Fibroblast of skin of scalp (primary cell): ENCODE results near the gene PROKR1.

Source experiments
- DNase-seq: peaks from one replicate; pipeline ENCODE4 v3.0.0-alpha.2; 2013

The PROKR1 gene

DNA sequence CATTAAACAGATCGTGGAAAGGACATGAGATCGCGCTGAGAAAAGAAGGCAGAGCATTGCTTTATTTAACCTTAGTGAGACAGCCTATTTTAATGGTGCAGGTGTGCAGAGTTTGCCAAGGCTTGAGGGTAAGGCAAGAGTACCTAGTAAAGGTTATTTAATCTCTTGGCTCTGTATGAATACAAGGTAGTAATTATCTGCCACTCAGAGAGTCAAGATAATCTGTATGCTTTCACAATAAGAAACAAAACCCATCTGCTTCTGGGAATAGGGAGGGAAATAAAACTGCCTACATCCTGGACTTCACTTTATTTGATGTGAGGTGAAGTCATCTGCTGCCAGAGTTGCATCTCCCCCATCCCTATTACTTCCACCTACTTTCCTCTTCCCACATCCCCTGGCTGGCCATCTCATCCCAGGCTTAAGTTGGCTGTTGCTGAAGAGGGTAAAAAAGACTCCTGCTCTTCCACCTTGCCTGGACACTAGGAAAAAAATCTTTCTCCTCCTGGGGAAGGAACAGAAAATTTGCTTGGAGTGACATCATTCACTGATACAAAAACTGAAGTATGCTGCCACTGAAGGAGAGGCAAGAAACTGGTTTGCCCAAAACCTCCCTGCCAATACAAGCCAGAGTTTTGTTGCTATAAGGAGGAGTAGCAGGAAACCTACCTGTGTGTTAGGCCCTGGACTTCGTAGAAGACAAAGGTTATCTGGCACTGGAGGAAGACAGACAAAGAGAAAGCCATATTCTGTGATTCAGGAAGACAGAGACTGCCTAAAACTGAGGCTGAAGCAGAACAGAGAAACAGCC, 55.4 kb downstream of the PROKR1 start:
- no peak for DNase-seq

DNA sequence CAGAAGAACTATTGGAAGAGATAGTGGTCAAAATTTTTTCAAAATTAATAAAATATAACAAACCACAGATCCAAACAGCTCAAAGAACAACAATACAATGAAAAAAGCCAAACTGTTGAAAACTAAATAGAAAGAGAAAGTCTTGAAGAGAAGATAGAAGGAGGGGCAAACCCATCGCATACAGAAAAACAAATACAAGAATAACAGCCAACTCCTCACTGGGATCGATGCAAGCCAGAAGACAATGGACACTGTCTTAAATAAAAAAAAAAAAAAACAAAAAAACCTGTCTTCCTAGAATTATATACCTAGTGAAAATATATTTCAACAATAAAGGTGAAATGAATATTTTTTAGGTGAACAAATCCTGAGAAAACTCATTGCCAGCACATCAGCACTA, 57.2 kb downstream of the PROKR1 start:
- no peak for DNase-seq

DNA sequence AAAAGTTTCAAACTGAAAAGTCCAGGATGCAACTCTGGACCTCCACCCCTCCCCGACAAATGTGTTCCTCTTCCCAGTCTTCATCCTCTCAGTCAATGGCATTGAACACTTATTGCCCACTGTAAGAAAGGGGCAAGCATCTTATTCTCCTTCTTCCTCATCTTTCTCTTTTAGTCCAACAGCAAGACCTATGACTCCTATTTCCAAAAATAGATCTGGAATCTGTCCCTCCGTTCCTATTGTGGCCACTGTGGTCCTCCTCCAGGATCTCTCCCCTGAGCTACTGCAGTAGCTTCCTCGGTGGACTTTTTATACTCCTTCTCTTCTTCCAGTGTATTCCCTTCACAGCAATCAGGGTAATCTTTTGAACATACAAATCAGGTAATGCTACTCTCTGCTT, 63.3 kb downstream of the PROKR1 start:
- DNase-seq, result no peak
